A549 (cell line): ENCODE results near the gene FOSL2.

Experiments used
- TP53 ChIP-seq: fragments of 250-450 bp; sonication (Bioruptor Pico); IDR thresholded peaks from 2 replicates; pipeline ENCODE4 v1.5.0; 2021; ENCODE audit warnings: mild to moderate bottlenecking, moderate library complexity
- TF ChIP-seq, protein P1 (sequence below): fragments of >200 bp; sonication (Bioruptor Twin); formaldehyde crosslinking; IDR thresholded peaks from 3 replicates; pipeline ENCODE4 v1.5.1; 2016

DNA sequence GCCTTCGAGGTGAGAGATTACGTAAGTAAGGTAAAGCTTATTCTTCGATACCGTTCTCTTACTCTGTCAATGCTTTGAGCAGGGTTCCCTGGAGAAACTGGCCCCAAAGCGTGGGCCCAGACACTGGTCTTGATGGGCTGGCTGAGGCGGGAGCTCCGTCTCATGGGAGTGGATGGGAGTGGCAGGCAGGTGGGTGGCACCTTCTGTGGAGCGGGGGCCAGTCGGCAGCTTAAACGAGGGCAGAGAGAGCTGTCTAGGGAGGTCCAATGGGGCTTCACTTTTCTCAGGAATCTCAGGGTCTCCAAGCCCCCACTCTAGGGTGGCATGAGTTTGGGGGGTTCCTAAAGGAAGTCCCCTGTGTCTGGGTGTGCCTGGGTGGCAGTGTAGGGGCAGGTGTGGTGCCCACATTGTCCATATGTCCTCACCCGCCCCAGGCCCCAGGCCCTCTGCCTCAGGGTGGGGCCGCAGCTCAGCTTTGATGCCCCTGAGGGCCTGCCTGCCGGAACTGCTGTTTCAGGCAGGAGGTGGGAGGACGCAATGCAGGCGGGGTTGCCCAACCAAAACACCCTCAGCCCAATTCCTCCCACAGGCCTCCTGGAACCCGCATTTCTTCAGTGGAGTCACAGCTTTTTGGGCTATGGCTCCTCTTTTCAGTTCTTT, 32.5 kb upstream of the FOSL2 start:
- TF ChIP-seq TP53 = no peak
- TF ChIP-seq, protein P1, sequence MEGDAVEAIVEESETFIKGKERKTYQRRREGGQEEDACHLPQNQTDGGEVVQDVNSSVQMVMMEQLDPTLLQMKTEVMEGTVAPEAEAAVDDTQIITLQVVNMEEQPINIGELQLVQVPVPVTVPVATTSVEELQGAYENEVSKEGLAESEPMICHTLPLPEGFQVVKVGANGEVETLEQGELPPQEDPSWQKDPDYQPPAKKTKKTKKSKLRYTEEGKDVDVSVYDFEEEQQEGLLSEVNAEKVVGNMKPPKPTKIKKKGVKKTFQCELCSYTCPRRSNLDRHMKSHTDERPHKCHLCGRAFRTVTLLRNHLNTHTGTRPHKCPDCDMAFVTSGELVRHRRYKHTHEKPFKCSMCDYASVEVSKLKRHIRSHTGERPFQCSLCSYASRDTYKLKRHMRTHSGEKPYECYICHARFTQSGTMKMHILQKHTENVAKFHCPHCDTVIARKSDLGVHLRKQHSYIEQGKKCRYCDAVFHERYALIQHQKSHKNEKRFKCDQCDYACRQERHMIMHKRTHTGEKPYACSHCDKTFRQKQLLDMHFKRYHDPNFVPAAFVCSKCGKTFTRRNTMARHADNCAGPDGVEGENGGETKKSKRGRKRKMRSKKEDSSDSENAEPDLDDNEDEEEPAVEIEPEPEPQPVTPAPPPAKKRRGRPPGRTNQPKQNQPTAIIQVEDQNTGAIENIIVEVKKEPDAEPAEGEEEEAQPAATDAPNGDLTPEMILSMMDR = no peak
